Activated T-cell treated with anti-CD3 and anti-CD28 coated beads for 48 hours (primary cell): Measurements from ENCODE around the gene HOXB6.

Experiments
- DNase-seq: peaks from one replicate; pipeline ENCODE4 v3.0.0-alpha.2; 2020; ENCODE audit warnings: low read depth

Gene HOXB6

DNA sequence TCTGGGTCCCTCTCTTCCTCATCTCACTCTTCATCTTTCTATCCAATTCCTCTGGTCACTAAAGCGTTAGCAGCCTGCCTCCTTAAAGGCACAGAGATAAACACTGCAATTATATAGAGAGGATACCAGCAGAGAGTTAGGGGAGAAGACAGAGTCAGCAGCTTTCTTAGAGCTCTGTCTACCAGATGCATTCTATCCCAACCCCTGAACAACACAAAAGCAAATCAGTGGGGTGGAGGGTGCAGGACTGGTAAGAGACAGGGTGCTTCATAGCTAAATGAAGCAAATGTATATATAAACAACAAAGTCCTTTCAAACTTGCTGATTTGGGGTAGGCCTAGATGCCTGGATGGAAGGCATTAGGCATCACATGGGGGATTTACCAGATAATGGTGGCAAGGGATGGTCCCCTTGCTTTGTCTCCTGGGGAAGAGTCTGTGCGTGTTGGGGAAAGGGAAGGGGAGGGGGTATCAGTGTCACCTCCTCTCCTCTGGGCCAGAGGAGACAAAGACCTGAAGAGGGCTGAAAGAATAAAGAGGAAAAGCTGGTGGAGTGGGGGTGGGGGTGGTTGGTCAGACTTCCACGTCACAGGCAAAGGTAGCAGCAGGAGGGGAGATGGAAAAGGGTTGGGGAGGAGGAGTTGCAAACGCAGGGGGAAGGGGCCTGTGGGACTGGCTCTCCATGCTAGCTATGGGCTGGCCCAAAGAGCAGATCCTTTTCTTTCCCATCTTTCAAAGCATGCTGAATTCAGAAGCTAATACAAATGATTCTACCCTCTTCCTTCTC is 38.7 kb downstream of the HOXB6 start:
- DNase-seq = no peak

DNA sequence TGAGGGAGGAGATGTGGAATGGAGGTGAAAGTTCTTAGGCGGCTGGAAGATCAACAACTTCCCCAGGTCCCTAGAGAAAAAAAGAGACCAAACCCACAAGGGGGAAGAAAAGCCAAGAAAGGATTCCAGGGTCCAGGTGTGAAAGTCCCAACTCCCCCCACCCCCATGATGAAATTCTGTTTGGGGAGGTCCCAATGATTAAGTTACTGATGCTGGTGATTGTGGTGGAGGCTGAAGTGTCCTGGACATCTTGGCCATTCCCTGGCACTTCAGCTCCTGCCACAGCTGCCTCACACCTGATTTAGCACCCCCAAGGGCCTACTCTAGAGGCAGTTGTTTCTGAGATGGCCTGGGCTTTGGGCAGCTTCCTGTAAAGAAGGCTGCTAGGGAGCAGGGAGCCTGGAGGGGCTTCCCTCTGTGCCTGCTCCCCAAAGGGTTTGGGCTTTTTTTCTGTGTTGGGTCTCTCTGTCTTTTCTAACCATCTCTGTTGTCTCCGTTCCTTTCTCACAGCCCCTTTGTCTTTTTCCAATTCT is 39.7 kb downstream of the HOXB6 start:
- DNase-seq = no peak

DNA sequence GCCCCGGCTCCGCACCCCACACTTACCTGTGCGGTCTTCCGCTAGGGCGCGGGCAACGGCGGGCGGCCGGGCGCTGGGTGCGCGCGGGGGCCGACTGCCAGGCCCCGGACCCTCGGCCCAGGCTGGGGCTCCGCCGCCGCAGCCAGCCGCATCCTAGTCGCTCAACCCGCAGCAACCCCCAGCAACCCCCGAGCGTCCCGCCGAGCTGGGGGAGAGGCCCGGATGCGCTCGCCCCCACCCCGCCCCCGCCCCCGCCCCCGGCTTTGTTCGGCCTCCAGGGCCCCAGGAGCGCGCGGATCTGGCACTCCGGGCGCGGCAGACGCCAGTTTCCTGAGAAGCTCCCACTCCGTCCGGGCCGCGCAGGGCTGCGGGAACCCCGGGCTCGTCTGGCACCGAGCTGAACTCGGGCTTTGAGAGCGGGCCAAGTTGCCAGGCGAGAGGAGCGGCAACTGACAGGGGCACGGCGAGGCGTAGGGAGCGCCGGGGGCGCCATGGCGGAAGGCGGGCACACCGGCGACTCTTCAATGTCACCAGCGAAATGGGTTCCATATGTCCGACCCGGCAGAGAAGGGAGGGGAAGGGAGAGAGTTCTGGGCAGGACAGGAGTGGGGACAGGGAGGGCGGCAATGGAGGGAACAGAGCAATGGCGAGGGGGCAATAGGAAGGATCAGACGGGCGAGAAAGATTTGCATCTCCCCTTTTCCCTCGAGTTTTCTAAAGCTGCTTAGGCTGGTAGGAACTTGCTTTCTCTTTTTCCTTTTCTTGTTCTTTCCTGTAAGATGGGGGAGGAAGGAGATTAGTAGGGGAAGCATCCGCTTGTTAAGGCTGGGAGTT is 40.4 kb downstream of the HOXB6 start:
- no peak for DNase-seq

DNA sequence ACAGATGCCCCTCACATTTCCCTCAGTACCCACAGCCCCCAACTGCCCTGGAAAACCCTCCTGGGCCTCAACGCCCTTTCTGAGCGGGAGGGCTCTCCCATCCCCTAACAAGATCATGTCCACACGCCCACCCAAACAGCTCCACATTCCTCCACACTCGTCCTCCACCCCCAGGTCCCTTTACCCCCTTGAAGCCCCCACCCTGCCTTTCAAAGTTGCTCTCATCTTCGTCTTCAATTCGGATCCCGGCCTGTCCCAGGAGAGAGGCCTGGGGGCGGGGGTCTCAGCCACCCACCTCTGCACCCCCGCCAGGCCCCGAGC is 41.0 kb downstream of the HOXB6 start:
- DNase-seq = no peak

- DNase-seq = no peak
These were observed 41.4 kb downstream of the HOXB6 start for GRCh38 chr17:48563385-48563838.

GRCh38 chr17:48562934-48563333 is 41.9 kb downstream of the HOXB6 start:
- no peak for DNase-seq

DNA sequence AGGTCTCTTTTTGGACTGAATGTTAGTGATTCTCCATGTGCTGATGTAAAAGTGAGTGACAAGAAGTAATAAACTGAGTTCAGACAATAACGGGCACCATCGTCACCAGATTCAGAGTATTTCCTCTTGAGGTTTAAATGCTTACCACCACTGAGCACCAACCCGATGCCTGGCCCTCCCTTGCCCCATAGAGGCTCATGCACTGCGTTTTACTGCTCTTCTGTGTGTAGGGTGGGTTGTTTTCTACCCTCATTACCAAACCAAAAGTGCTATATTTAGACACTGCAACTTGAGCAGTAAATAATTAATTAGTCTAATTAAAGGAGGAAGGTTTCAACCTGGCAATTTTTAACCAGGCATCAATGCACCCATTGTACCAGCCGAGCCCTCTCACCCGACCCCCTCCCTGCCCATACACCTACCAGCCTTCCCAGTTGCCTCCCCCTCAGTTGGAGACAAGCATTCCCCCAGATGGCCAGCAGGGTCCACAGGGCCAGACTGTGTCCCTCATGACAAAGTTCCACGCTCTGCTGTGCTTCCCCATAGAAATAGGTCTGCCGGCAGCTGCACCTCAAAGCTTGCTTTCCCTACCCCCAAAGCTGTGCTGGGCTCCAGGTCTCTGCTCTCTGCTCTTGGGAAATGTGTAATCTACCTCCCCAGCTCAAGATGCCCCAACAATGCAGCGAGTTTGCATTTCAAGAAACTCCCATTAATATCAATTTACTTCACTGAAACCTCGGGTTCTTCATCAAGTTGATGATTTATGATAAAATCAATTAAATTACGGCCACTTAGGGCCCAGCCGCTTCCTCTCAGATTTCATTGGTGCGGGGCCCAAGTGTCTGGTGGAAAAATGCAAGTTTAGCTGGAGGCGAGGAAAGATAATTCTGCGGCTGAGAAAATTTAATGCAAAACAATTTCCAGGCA is 42.6 kb downstream of the HOXB6 start:
- no peak for DNase-seq

- DNase-seq = no peak
These were observed 44.7 kb downstream of the HOXB6 start for GRCh38 chr17:48559840-48560817.

- DNase-seq = no peak
These were observed 45.5 kb downstream of the HOXB6 start for GRCh38 chr17:48559122-48559839.

DNA sequence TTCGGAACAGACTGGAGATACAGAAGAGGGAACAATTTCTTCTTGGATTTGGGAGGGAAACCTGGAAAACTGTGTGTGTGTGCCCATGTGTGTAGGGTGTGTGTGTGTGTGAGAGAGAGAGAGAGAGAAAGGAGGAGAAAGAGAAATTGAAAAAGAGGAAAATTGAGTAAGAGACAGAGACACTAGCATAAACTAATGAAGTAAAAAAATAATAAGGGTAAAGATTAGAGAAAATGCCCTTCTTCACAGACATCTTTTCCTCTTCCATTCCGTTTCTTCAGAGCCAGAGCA is 46.0 kb downstream of the HOXB6 start:
- no peak for DNase-seq

DNA sequence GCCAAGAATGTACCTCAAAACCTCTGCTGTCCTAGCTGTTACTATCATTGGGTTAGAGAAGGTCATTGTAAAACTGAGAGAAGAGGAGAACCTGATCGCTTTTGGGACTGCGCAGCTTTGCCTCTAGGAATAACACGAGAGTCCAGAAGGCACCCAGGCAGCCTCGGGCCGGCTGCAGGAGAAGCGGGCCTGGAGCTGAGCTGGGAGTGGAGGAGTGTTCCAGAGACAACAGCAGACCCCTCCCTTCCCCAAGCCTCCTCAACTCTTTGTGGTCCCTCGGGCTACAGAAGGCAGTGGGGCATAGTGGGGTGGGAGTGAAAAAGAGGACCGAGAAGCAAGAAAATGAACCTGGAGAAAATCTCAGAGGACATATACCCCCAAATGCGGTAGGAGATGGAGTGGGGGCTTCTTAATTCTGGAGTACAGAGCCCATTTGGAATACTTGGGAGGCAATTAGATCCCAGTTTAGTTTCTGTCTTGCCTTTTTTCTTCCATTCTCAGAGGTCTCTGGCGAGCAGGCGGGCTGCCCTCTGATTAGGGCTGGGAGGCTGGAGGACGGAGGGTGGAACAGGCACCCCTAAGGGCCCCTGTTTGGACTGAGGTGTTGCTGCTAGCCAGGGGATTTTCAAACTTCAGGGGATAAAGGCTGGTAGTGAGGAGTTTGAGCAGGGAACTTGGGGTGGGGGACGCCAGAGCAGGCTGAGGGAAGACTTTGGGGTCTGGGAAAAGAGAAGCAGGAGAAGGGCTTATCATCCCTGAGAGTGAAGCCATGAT is 46.5 kb downstream of the HOXB6 start:
- no peak for DNase-seq

GRCh38 chr17:48556576-48557401 is 48.0 kb downstream of the HOXB6 start:
- no peak for DNase-seq

DNA sequence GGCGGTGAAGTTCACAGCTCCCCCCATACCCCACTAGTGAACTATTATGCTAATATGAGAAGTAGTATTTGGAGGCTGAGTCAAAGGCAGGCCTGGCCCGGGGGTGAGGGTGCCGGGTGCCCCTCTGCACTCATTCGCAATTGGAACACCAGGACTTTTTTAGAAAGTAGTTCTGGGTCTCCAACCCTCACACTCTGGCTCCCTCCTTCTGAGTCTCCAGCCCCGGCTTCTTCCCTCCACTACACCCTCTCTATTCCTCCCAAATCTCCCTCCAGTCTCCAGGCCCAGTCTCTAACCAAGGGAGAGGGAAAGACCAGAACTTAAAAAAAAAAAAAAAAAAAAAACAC is 48.6 kb downstream of the HOXB6 start:
- no peak for DNase-seq

- DNase-seq = no peak
These were observed 49.2 kb downstream of the HOXB6 start for GRCh38 chr17:48555258-48556228.

- DNase-seq = no peak
These were observed 50.2 kb downstream of the HOXB6 start for GRCh38 chr17:48554412-48555257.

DNA sequence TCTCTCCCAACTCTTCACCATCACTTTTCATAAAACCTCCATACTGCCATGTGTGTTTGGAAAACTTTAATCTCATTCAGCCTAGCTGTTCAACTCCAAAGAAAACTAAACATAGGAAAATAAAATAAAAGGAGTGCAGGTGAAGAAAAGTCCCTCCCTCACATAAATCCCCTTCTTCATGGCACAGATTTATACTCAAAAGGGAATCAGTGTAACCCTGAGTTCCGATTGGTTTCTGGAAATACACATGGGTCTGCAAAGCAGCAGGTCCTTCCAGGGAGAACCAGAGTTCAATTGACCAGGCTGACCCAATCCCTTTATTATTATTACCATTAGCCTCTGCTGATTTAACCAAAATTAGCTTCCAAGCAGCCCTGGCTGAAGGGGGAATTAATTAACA is 51.0 kb downstream of the HOXB6 start:
- DNase-seq = no peak

DNA sequence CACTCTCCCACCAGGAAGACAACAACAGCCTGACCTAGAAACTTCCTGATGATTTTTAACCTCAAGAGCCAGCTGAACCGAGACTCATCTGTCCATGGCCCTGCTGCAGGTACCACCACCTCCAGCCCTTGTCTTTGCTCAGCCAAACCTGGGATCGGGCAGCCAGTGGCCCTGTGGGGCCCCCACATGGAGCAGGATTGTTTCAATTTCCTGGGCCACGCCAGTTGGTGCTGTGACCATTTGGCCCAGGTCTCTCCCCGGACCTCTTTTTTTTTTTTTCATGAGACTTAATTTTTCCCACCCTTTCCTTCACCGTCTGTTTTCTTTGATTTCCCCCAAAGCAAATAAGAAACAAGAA is 51.6 kb downstream of the HOXB6 start:
- no peak for DNase-seq
